IPS-18c (cell line): ENCODE measurements around the gene MGAM2.

Experiments used
- H3K4me3 ChIP-seq: 2 replicates; pipeline ENCODE4 v1.7.0; 2013; ENCODE audit warnings: low read depth, mild to moderate bottlenecking, low read length, moderate library complexity; ENCODE audit not compliant: insufficient read depth
- H3K9me3 ChIP-seq: one replicate; pipeline ENCODE4 v1.6.1; 2013; ENCODE audit warnings: mild to moderate bottlenecking, low read length, moderate library complexity; ENCODE audit not compliant: control insufficient read depth, insufficient read depth

The MGAM2 gene

DNA sequence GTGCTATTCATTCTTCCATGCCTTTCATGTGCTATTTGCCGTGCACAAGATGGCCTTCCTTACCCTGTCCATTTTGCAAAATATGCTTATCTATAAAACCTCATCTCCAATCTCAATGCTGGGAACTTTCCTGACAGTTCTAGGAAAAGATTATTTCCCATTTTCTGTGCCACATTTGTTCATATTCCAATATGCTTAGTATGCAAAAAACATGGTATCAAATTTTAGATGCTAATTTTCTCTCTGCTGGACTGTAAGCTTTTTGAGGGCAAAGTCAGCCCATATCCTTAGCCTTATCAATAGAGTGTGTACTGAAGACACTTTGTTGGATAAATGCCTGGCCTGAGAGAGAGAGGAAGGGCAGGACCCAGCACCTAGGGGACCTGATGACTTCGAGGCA, 39.4 kb downstream of the MGAM2 start:
- H3K9me3 ChIP-seq = no peaks in the 10 kb centered on the region
- no peak overlapping the region for H3K4me3 ChIP-seq

DNA sequence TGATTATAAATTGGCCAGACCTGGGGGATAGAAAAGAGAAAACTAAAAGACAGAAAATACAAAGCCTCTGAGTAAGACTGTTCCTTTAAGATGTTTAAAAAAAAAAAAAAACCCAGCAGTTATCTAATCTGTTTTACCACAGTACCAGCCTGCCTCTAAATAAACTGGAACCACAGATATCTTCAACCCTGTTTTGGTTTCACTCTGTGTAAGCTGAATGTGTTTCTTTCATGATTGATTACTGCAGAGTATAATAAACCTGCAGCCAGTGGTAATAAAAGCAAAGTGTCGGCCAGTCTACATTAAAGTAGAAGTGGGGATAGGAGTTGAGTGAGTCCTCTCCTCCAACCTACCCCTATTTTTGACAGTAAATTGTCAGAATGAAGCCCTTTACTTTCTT, 40.6 kb downstream of the MGAM2 start:
- Histone ChIP-seq H3K9me3 (no peaks in the 10 kb centered on the region), H3K4me3 (no peak overlapping the region)

DNA sequence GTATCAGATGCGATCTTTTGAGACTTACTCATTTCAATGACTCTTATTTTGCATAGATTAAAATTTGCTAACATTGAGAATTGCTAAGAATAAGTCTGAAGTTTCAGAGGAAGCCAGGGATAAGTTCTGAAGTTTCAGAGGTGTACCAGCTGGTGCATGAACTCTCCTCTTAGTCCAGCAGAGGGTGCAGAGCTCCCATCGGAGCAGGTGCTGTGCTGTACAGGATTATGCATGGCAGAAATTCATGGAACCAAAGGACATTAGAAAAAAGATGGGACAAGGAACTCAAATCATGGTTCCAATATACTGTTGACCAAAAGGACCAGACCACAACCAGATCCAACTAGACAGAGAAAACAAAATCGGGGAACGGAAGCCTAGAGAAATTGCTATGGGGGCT, 41.9 kb downstream of the MGAM2 start:
- H3K9me3 ChIP-seq = no peaks in the 10 kb centered on the region
- no peak overlapping the region for H3K4me3 ChIP-seq

DNA sequence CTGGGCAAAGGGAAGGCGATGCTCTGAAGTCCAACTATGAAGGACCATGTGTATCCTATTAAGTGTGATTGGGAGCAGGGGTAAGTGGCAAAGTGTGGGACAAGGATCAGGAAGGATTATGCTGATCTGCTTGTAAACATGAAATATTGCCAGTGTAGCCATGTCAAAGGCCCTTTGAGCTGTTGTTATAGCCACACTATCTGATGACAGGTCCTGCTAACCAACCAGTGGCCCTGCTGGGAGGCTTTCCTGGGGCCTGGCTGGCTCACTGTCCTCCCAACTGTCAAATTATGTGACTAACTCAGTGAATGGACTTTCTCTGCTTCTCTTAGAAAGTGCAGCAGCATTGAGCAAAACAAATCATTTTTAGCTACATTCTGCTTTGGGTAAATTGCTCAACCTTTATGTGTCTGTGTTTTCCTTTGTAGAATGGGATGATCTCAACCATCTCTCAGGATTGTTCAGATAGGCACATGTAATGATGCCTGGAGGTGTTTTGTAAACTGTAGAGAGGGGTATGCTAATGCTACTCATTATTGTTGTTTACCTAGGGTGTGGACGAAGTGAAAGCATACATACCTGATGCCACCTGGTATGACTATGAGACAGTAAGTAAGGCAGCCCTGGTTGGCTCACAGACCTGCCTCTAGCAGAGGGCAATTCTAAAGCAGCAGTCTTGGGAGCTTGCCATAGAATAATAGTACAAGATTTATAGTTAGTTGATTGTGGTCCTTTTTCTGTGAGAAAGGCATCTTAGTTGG, 47.4 kb downstream of the MGAM2 start:
- Histone ChIP-seq H3K9me3 (no peaks in the 10 kb centered on the region), H3K4me3 (no peak overlapping the region)

DNA sequence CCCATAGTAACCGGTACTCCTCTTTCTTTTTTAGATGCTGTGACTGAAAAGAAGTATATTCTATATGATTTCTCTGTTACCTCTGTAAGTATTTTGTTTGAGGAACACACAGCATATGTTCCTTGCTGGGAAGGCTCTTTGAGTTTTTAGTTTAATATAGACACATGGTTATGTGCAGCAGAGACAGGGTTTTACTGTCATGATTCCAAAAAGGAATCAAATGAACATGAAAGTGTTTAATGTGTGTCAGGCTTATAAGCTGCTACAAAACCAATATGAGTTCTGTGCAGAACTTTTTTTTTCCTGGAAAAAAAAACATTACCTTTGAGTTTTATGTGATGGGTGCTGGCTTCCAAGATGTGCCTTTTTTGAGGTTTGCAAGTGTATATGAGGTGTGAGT, 50.4 kb downstream of the MGAM2 start:
- Histone ChIP-seq H3K4me3 (no peak overlapping the region), H3K9me3 (no peaks in the 10 kb centered on the region)

DNA sequence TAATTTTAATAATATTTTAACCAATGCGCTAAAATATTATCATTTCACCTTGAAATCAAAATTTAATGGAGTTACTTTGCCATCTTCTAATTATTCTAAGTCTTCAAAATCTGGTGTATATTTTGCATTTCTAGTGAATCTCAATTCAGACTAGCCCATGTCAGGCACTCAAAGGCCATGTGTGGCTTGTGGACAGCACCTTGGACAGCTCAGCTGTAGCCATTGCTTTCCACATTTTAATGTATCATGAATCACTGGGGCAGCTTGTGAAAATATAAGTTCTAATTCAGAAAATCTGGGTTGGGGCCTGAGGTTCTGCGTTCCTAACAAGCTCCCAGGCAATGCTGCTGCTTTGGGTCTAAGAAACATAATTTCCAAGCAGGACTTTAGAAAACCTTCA, 57.2 kb downstream of the MGAM2 start:
- Histone ChIP-seq H3K9me3 (no peaks in the 10 kb centered on the region), H3K4me3 (no peak overlapping the region)

DNA sequence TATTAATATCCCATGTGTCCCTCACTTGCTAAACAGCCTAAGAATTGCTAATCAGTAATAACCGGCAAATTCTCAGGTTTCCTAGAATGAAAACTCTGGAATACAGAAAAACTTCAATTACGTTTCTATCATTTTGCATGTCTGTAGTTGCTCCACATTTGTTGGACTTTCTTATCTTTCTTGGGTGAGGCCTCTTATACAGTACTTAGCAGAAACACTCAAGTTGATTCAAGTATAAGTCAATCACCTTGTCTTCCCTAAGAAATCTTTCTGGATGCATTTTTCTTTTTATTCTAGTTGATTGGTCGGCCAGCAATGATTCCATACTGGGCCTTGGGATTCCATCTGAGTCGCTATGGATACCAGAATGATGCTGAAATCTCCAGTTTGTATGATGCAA, 61.4 kb downstream of the MGAM2 start:
- Histone ChIP-seq H3K9me3 (no peaks in the 10 kb centered on the region), H3K4me3 (no peak overlapping the region)

DNA sequence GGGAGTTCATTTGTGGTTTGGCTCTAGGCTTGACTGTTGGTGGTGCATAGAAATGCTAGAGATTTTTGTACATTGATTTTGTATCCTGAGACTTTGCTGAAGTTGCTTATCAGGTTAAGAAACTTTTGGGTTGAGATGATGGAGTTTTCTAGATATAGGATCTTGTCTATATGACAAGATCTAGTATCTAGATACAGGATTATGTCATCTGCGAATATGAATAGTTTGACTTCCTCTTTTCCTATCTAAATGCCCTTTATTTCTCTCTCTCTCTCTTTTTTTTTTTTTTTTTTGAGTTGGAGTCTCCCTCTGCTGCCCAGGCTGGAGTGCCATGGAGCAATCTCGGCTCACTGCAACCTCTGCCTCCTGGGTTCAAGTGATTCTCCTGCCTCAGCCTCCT, 62.9 kb downstream of the MGAM2 start:
- Histone ChIP-seq H3K4me3 (no peak overlapping the region), H3K9me3 (no peaks in the 10 kb centered on the region)

DNA sequence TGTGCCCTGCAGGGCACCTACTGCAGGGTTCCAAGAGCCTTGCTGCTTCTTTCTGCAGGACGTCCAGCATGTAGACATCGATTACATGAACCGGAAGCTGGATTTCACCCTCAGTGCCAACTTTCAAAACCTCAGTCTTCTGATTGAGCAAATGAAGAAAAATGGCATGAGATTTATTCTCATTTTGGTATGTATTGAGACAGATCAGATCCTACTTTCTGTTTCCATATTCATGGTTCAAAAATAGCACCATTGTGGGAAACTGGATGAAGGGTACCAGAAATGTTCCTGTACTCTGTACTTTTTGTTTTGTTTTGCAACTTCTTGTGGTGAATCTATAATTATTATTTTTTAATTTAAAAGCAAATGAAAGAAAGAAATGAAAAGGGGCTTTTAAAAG, 64.1 kb downstream of the MGAM2 start:
- H3K4me3 ChIP-seq = no peak overlapping the region
- no peaks in the 10 kb centered on the region for H3K9me3 ChIP-seq

DNA sequence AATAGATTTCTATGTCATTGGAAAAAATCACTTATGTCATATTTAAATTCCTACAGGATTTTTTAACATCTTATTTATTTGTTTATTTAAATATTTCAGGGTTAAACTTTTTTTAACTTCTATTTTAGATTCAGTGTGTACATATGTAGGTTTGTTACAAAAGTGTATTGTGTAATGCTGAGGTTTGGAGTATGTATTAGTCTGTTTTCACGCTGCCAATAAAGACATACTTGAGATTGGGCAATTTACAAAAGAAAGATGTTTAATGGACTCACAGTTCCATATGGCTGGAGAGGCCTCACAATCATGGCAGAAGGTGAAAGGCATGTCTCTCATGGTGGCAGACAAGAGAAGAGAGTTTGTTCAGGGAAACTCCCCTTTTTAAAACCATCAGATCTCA, 65.4 kb downstream of the MGAM2 start:
- H3K4me3 ChIP-seq = no peak overlapping the region
- H3K9me3 ChIP-seq = no peaks in the 10 kb centered on the region

DNA sequence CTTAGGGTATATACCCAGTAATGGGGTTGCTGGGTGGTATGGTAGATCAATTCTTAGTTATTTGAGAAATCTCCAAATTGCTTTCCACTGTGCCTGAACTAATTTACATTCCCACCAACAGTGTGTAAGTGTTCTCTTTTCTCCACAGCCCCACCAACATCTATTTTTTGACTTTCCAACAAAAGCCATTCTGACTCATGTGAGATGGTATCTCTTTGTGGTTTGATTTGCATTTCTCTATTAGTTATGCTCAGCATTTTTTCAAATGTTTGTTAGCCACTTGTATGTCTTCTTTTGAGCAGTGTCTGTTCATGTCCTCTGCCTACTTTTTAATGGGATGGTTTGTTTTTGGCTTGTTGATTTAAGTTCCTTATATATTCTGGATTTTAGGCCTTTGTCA, 66.4 kb downstream of the MGAM2 start:
- Histone ChIP-seq H3K9me3 (no peaks in the 10 kb centered on the region), H3K4me3 (no peak overlapping the region)

DNA sequence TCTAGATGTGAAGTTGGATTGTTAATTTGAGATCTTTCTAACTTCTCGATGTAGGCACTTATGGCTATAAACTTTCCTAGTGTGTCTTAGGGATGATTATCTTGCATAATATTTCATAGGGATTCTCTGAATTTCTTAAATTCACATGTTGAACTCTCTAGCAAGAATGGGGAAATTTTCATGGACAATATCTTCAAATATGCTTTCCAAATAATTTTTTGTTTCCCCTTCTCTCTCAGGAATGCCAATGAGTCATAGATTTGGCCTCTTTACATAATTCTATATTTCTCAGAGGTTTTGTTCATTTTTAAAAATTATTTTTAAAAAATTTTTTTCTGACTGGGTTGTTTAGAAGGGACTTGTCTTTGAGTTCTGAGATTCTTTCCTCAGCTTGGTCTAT, 68.9 kb downstream of the MGAM2 start:
- Histone ChIP-seq H3K4me3 (no peak overlapping the region), H3K9me3 (no peaks in the 10 kb centered on the region)

DNA sequence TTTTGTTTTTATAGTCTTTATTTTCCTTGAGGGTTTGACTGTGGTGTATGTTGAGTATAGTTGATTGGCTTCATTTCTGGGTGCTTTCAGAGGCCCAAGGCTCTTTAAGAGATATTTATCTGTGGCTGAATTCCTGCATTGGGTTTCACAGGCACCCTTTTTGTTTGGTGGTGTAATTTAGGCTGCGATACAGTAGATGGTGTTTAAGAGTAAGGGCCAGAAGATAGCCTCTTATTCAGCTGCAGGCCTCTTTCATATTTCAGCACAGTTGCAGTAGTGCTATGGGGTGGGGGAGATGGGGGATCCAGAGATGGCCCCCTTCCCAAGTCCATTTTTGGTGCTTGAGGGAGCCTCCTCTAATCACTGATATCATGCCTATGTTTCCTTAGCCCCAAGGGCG, 69.7 kb downstream of the MGAM2 start:
- Histone ChIP-seq H3K4me3 (no peak overlapping the region), H3K9me3 (no peaks in the 10 kb centered on the region)

DNA sequence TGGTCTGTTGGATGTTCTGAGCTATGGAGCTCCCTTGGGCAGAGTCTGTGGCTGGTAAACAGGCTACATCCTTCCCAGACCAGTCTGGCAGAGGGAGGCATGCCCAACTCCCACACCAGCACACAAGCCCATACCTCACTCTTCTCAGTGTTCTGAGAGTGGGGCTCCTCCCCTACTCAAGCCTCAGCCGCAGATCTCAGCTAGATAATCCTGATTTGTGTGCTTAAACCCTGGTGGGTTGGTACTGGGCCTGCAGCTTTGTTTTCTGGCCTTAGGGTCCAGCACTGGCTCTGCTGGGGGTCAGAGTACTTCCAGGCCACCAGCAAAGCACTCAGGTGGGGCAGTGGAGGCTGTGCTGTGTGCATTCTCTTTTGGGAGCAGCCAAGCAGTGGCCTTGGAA, 70.4 kb downstream of the MGAM2 start:
- Histone ChIP-seq H3K4me3 (no peak overlapping the region), H3K9me3 (no peaks in the 10 kb centered on the region)

DNA sequence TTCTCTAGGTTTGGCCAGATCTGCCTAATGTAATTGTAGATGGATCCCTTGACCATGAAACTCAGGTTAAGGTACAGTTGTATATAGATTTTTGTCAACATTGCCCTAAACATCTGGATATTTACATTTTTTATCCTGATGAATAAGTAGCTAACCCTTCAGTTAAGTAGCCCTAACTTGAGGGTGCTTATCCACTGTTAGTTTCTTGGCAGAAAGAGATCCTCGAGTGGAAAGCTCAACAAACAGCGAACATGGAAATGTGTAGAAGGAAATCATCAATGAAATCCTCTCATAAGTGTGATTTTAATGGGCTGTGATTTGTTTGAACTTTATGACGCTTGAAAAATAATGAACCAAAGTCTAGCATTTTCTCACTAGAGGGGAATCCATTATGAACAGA, 73.6 kb downstream of the MGAM2 start:
- Histone ChIP-seq H3K9me3 (no peaks in the 10 kb centered on the region), H3K4me3 (no peak overlapping the region)

DNA sequence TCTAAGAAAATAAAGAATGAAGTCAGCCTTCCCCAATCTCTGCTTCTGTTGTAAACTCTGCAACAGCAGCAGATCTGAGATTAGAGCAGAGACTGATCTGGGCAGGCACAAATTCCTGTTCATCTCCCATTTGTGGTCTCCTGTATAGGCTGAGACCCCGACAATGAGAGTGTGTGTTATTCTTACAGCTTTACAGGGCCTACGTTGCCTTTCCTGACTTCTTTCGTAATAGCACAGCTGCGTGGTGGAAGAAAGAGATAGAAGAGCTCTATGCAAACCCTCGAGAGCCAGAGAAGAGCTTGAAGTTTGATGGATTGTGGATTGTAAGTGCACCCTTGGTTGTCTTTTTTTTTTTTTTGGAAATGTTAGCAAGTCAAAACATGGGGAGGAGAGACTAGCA, 74.3 kb downstream of the MGAM2 start:
- H3K9me3 ChIP-seq = no peaks in the 10 kb centered on the region
- no peak overlapping the region for H3K4me3 ChIP-seq

DNA sequence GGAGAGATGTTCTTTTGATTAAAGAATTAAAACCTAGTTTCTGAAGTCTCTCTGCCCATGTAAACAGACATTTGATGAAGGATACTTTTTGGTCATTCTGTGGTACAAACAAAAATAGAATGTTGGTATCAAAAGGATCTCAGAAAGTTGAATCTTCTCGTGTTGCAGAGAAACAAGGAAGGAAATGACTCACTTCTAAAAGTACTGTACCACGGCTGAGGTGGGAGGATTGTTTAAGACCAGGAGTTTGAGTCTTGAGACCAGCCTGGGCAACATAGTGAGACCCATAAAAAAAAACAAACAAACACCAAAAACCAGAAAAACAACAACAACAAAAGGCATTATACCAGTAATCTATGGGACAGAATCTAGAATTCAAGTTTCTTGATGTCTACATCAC, 76.6 kb downstream of the MGAM2 start:
- Histone ChIP-seq H3K4me3 (no peak overlapping the region), H3K9me3 (no peaks in the 10 kb centered on the region)

DNA sequence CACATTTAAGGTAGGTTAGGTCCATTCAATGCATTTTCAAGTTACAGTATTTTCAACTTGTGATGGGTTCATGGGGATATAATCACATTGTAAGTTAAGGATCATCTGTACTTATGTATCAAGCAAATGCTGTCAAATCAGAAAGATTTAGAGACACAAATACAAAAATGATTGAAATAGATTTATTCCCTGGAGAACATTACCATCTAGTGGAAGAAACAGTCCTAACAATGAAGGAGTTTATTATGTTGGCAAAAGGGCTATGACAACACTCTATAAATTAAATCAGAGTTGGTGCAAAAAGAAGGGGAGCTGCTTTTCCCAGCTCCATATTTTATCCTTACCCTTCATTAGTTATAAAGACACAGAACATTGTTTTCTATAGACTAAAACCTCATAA, 77.3 kb downstream of the MGAM2 start:
- H3K9me3 ChIP-seq = no peaks in the 10 kb centered on the region

DNA sequence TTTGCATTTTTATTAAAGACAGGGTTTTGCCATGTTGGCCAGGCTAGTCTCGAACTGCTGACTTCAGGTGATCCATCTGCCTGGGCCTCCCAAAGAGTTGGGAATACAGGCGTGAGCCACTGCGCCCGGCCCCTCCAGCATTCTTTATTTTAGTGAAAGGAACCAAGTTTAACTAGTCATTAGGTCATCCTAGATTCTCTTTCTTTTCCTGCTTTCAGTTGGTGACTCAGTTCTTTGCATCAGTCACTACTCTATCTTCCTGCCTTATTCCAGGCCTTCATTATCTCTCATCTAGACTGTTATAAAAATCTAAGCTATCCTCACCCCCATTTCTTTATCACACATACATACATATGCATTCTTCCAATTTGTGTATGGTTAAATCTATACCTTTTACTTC, 82.7 kb downstream of the MGAM2 start:
- no peaks in the 10 kb centered on the region for H3K9me3 ChIP-seq
- no peak overlapping the region for H3K4me3 ChIP-seq

More for the DNA sequence above, 77.3 kb downstream of the MGAM2 start:
- no peak overlapping the region for H3K4me3 ChIP-seq
